ENCODE data around the gene MTHFR.
"Not testable (repeated sequence)": the region's sequence is repeated elsewhere in the genome, so short reads cannot be mapped to it uniquely, and the experiment has no call there.

MTHFR gene

GRCh38 chr1:11835441-11836225 lies 29.9 kb upstream of the MTHFR start:
- no peak for DNase-seq (ENCODE audit: low read depth, low spot score)
- H3K4me3 ChIP-seq (ENCODE audit: low read length), result no peak overlapping the region

- DNase-seq (ENCODE audit: low read depth, low spot score), result no peak
- no peak overlapping the region for H3K4me3 ChIP-seq (ENCODE audit: low read length)
These were observed 28.1 kb upstream of the MTHFR start for GRCh38 chr1:11833900-11834299.

- no peak for DNase-seq (ENCODE audit: low read depth, low spot score)
- no peak overlapping the region for H3K4me3 ChIP-seq (ENCODE audit: low read length)
These were observed 27.7 kb upstream of the MTHFR start for GRCh38 chr1:11833497-11833896.

GRCh38 chr1:11831945-11832725 lies 26.4 kb upstream of the MTHFR start:
- DNase-seq (ENCODE audit: low read depth, low spot score), result no peak
- no peak overlapping the region for H3K4me3 ChIP-seq (ENCODE audit: low read length)

- H3K4me3 ChIP-seq (ENCODE audit: low read length), result no peak overlapping the region
These were observed 22.7 kb upstream of the MTHFR start for GRCh38 chr1:11828511-11828910.

GRCh38 chr1:11826946-11827345 lies 21.2 kb upstream of the MTHFR start:
- no peak for DNase-seq (ENCODE audit: low read depth, low spot score)
- H3K4me3 ChIP-seq (ENCODE audit: low read length), result no peak overlapping the region

More at GRCh38 chr1:11828511-11828910, 22.7 kb upstream of the MTHFR start:
- DNase-seq (ENCODE audit: low read depth, low spot score), result no peak

GRCh38 chr1:11825131-11825530 lies 19.4 kb upstream of the MTHFR start:
- H3K4me3 ChIP-seq (ENCODE audit: low read length), result no peak overlapping the region
- DNase-seq (ENCODE audit: low read depth, low spot score), result no peak

GRCh38 chr1:11823366-11824137 lies 17.8 kb upstream of the MTHFR start:
- no peak for DNase-seq (ENCODE audit: low read depth, low spot score)
- no peak overlapping the region for H3K4me3 ChIP-seq (ENCODE audit: low read length)

- no peak overlapping the region for H3K4me3 ChIP-seq (ENCODE audit: low read length)
- no peak for DNase-seq (ENCODE audit: low read depth, low spot score)
These were observed 16.3 kb upstream of the MTHFR start for GRCh38 chr1:11822091-11822490.

GRCh38 chr1:11817192-11817591 lies 11.4 kb upstream of the MTHFR start:
- no peak for DNase-seq (ENCODE audit: low read depth, low spot score)
- no peak overlapping the region for H3K4me3 ChIP-seq (ENCODE audit: low read length)

GRCh38 chr1:11813021-11813420 lies 7.3 kb upstream of the MTHFR start:
- no peak overlapping the region for H3K4me3 ChIP-seq (ENCODE audit: low read length)

GRCh38 chr1:11807133-11807532 lies 1.4 kb upstream of the MTHFR start:
- H3K4me3 ChIP-seq (ENCODE audit: low read length), result peak overlapping the region; percentile 92
- no peak for DNase-seq (ENCODE audit: low read depth, low spot score)

More at GRCh38 chr1:11813021-11813420, 7.3 kb upstream of the MTHFR start:
- DNase-seq (ENCODE audit: low read depth, low spot score), result no peak

GRCh38 chr1:11806307-11806936 lies 658 bp upstream of the MTHFR start:
- DNase-seq (ENCODE audit: low read depth, low spot score), result no peak
- H3K4me3 ChIP-seq (ENCODE audit: low read length), result peak overlapping the region; percentile 92

- DNase-seq (ENCODE audit: low read depth, low spot score), result peak; percentile 37
These were observed 920 bp downstream of the MTHFR start for GRCh38 chr1:11804666-11805421.

GRCh38 chr1:11803924-11804665 lies 1.7 kb downstream of the MTHFR start:
- H3K4me3 ChIP-seq (ENCODE audit: low read length), result peak overlapping the region; percentile 92
- not testable (repeated sequence) for DNase-seq (ENCODE audit: low read depth, low spot score)

More at GRCh38 chr1:11804666-11805421, 920 bp downstream of the MTHFR start:
- peak overlapping the region; percentile 92 for H3K4me3 ChIP-seq (ENCODE audit: low read length)

GRCh38 chr1:11802973-11803885 lies 2.5 kb downstream of the MTHFR start:
- H3K4me3 ChIP-seq (ENCODE audit: low read length), result peak overlapping the region; percentile 17
- peak; percentile 88 for DNase-seq (ENCODE audit: low read depth, low spot score)

GRCh38 chr1:11802616-11802972 lies 3.2 kb downstream of the MTHFR start:
- H3K4me3 ChIP-seq (ENCODE audit: low read length), result no peak overlapping the region

More at GRCh38 chr1:11802616-11802972, 3.2 kb downstream of the MTHFR start:
- no peak for DNase-seq (ENCODE audit: low read depth, low spot score)

Measured in Jurkat, Clone E6-1 (cell line).